PFSK-1 (cell line): ENCODE data around the gene KMT2A.

ENCODE experiments used
- POLR2AphosphoS5 ChIP-seq: IDR thresholded peaks from 2 replicates; pipeline ENCODE4 v1.6.1; 2012; ENCODE audit warnings: low read depth, mild to moderate bottlenecking, control low read depth, low read length, moderate library complexity
- REST ChIP-seq, 2 experiments: IDR thresholded peaks; 2 replicates each; pipeline versions ENCODE4 v1.6.1 to v1.8.0; 2011 to 2012; ENCODE audit warnings: low read depth in 2 of 2, low read length in 2 of 2, control low read depth in 1 of 2, inconsistent platforms in 1 of 2, mild to moderate bottlenecking in 1 of 2, moderate library complexity in 1 of 2; ENCODE audit not compliant: insufficient read depth in 1 of 2
- SIN3A ChIP-seq: IDR thresholded peaks from 2 replicates; pipeline ENCODE4 v1.6.1; 2012; ENCODE audit warnings: mild to moderate bottlenecking, low read length, moderate library complexity, borderline replicate concordance; ENCODE audit not compliant: insufficient read depth
- TAF1 ChIP-seq: IDR thresholded peaks from 2 replicates; pipeline ENCODE4 v1.6.1; 2012; ENCODE audit warnings: low read length, control low read depth, borderline replicate concordance; ENCODE audit not compliant: insufficient read depth

GRCh38 chr11:118572981-118573550 lies 136.8 kb downstream of the KMT2A start:
- TF ChIP-seq POLR2AphosphoS5 (no peak), SIN3A (no peak), REST (IDR thresholded peaks at IDR 0.05; ENCODE audit: insufficient read depth in 1 of 2, low read depth in 2 of 2, low read length in 2 of 2) (no peak), TAF1 (no peak; the same call in 1 of the 2 replicates)
